ENCODE measurements around the gene GLT8D2. TPM values are rescaled to one million over a fixed set of nuclear protein-coding genes. Genes with fewer than 3 reads are reported as not detected.

Gene GLT8D2
- total and polyA plus RNA-seq, 2 experiments from 2014 or later, result 24.8 to 29.2 TPM

- Histone ChIP-seq H3K27me3 (no peaks in the 10 kb centered on the region), H3K27ac (peak overlapping the region; percentile 93), H3K36me3 (replicated peaks; ENCODE audit: insufficient read depth, low read depth) (no peaks in the 10 kb centered on the region), H3K4me1 (ENCODE audit: insufficient read depth) (peaks cover 11% of the 10 kb centered on the region), H3K79me2 (peaks cover 28% of the 10 kb centered on the region), H2AFZ (peak overlapping the region; percentile 69), H3K9me3 (ENCODE audit: low read depth) (no peaks in the 10 kb centered on the region), H3K9me2 (replicated peaks; ENCODE audit: insufficient read depth) (no peaks in the 10 kb centered on the region), H3K4me2 (peak overlapping the region; percentile 85), H3K4me3 (no peak overlapping the region), H4K20me1 (ENCODE audit: insufficient read depth, poor library complexity, severe bottlenecking) (no peaks in the 10 kb centered on the region)
- 93% methylated on average over 7 of the region's 7 CpGs for WGBS (ENCODE audit: low lambda C conversion rate, missing lambda C conversion rate)
- no peak for DNase-seq (ENCODE audit: low spot score)
- no peak for TF ChIP-seq EZH2phosphoT487 (IDR thresholded peaks at IDR 0.05; ENCODE audit: low read depth, severe bottlenecking, unreplicated experiment)
- TF ChIP-seq EZH2 (IDR thresholded peaks at IDR 0.05; ENCODE audit: borderline replicate concordance), result no peak
- TF ChIP-seq CTCF (IDR thresholded peaks at IDR 0.05; ENCODE audit: poor library complexity), result no peak
Observed at GRCh38 chr12:103957865-103958388, 92.1 kb downstream of the GLT8D2 start.

- no peak for DNase-seq (ENCODE audit: low spot score)
- Histone ChIP-seq H3K9me2 (replicated peaks; ENCODE audit: insufficient read depth) (no peaks in the 10 kb centered on the region), H3K9me3 (ENCODE audit: low read depth) (no peaks in the 10 kb centered on the region), H3K4me1 (ENCODE audit: insufficient read depth) (peaks cover 11% of the 10 kb centered on the region), H3K27ac (peak overlapping the region; percentile 93), H3K4me2 (peak overlapping the region; percentile 85), H4K20me1 (ENCODE audit: insufficient read depth, poor library complexity, severe bottlenecking) (no peaks in the 10 kb centered on the region), H3K27me3 (no peaks in the 10 kb centered on the region), H3K4me3 (peak overlapping the region; percentile 29), H2AFZ (peak overlapping the region; percentile 23), H3K36me3 (replicated peaks; ENCODE audit: insufficient read depth, low read depth) (no peaks in the 10 kb centered on the region), H3K79me2 (peaks cover 32% of the 10 kb centered on the region)
- under 1% methylated on average over 31 of the region's 31 CpGs for WGBS (ENCODE audit: low lambda C conversion rate, missing lambda C conversion rate)
- no peak for TF ChIP-seq EZH2phosphoT487 (IDR thresholded peaks at IDR 0.05; ENCODE audit: low read depth, severe bottlenecking, unreplicated experiment)
- no peak for TF ChIP-seq EZH2 (IDR thresholded peaks at IDR 0.05; ENCODE audit: borderline replicate concordance)
- no peak for TF ChIP-seq CTCF (IDR thresholded peaks at IDR 0.05; ENCODE audit: poor library complexity)
Observed at GRCh38 chr12:103956509-103957027, 93.4 kb downstream of the GLT8D2 start.

DNA sequence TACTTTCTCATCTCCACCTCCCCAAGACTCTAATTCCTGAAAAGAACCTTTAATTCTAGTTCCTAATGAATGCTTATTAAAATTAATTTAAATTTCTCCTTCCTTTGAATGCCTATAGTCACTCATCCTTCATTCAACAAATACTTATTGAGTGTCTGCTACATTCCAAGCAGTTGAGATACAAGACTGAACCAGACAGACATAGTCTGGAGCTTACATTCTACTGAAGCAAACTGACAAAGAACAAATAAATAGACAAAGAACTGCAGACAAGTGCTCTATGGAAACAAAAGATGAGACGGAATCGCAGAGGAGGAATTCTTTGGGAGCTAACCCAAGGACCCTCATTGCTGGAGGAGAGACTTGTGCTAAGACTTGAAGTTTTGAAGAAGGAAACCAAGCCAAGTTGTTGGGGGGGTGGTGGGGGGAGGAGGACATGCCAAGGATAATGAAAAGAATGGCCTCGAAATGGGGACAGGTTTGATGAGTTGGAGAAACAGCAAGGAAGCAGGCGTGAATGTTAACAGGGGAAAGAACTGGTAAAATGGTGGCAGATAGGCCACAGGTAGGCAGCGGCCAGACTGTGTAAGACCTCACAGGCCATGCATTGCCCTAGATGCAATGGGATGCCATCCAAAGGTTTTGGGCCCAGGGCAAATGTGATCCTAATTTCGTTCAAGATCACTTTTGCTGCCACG, 94.0 kb downstream of the GLT8D2 start:
- TF ChIP-seq EZH2phosphoT487 (IDR thresholded peaks at IDR 0.05; ENCODE audit: low read depth, severe bottlenecking, unreplicated experiment), result no peak
- TF ChIP-seq CTCF (IDR thresholded peaks at IDR 0.05; ENCODE audit: poor library complexity), result no peak
- no peak for TF ChIP-seq EZH2 (IDR thresholded peaks at IDR 0.05; ENCODE audit: borderline replicate concordance)
- Histone ChIP-seq H2AFZ (peak overlapping the region; percentile 23), H3K79me2 (peaks cover 32% of the 10 kb centered on the region), H4K20me1 (ENCODE audit: insufficient read depth, poor library complexity, severe bottlenecking) (no peaks in the 10 kb centered on the region), H3K36me3 (replicated peaks; ENCODE audit: insufficient read depth, low read depth) (no peaks in the 10 kb centered on the region), H3K4me1 (ENCODE audit: insufficient read depth) (peaks cover 11% of the 10 kb centered on the region), H3K4me3 (peak overlapping the region; percentile 29), H3K9me3 (ENCODE audit: low read depth) (no peaks in the 10 kb centered on the region), H3K4me2 (peak overlapping the region; percentile 85), H3K27me3 (no peaks in the 10 kb centered on the region), H3K27ac (peak overlapping the region; percentile 93), H3K9me2 (replicated peaks; ENCODE audit: insufficient read depth) (no peaks in the 10 kb centered on the region)
- DNase-seq (ENCODE audit: low spot score), result no peak
- 7% methylated on average over 7 of the region's 7 CpGs for WGBS (ENCODE audit: low lambda C conversion rate, missing lambda C conversion rate)
